ENCODE data around the gene EDC3. TPM values are rescaled to one million over a fixed set of nuclear protein-coding genes. Genes with fewer than 3 reads are reported as not detected.

Gene EDC3
- total and polyA plus RNA-seq, 9 of the 15 experiments (the other 6 are each of a cell fraction or from before 2014, with no cell fraction given): 11.7 to 63.9 (median 32.8) TPM

DNA sequence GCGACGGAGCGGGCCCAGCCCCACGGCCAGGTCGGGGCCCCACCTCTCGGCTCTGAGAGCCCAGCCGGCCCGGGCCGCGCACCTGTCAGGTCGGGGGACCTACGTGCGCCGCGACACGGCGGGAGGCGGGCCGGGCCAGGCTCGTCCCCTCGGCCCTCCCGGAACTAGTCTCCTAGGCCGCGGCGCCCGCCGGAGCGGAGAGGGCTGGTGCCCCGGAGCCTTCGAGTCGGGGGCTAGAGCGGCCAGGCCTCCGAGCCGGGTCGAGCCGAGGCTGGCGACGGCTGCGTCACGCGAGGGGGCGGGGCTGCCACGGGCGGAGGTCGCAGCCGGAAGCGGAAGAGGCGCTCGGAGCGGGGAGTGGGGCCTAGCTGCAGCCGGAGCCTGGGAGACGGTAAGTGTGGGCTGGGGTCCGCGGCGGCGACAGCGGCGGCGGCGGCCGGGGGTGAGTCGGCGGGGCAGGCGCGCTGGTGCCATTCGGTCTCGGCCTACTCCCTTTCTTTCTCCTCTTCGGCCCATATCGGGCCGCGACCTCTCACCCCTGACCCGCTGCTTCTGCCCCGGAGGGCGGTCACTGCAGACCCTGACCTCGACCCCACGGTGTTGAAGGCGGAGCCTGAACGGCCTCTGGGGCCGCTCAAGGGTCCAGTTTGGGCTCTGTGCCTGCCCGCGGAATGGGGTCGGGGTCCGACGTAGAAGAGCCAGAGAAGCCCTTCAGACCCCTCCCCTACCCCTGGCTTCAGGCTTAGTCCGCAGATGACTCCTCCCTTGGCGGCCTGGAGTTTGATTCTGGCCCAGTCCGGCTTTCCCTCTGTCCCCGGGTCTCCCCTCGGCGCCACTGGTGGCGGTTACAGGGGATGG lies 80.1 kb downstream of the EDC3 start, which contains the start of gene CLK3 (continued):
- TF ChIP-seq JUND (IDR thresholded peaks at IDR 0.05; ENCODE audit: borderline replicate concordance, low read depth, low read length): peak; percentile 79
- TF ChIP-seq JUND (tag; IDR thresholded peaks at IDR 0.05; ENCODE audit: borderline replicate concordance, low read depth, low read length): no peak; the same call in 2 of the 3 replicates
- TF ChIP-seq TEAD2 (tag; IDR thresholded peaks at IDR 0.05): no peak
- no peak for TF ChIP-seq HIVEP1 (CRISPR knock-in tag; IDR thresholded peaks at IDR 0.05)
- TF ChIP-seq RBM22 (IDR thresholded peaks at IDR 0.05; ENCODE audit: low read depth, low read length, poor library complexity, severe bottlenecking): peak; percentile 58
- TF ChIP-seq, protein P1, sequence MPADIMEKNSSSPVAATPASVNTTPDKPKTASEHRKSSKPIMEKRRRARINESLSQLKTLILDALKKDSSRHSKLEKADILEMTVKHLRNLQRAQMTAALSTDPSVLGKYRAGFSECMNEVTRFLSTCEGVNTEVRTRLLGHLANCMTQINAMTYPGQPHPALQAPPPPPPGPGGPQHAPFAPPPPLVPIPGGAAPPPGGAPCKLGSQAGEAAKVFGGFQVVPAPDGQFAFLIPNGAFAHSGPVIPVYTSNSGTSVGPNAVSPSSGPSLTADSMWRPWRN (IDR thresholded peaks at IDR 0.05; ENCODE audit: low read depth): no peak
- no peak for TF ChIP-seq GATA2 (CRISPR knock-in tag; IDR thresholded peaks at IDR 0.05)
- TF ChIP-seq DMBX1 (CRISPR knock-in tag; IDR thresholded peaks at IDR 0.05; ENCODE audit: borderline replicate concordance): no peak
- TF ChIP-seq, protein P2, sequence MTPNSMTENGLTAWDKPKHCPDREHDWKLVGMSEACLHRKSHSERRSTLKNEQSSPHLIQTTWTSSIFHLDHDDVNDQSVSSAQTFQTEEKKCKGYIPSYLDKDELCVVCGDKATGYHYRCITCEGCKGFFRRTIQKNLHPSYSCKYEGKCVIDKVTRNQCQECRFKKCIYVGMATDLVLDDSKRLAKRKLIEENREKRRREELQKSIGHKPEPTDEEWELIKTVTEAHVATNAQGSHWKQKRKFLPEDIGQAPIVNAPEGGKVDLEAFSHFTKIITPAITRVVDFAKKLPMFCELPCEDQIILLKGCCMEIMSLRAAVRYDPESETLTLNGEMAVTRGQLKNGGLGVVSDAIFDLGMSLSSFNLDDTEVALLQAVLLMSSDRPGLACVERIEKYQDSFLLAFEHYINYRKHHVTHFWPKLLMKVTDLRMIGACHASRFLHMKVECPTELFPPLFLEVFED (CRISPR knock-in tag; conservative IDR thresholded peaks at IDR 0.05): no peak
- no peak for TF ChIP-seq ZFP36 (IDR thresholded peaks at IDR 0.05; ENCODE audit: low read depth, low read length, partially characterized antibody)
- no peak for TF ChIP-seq ZNF76 (CRISPR knock-in tag; IDR thresholded peaks at IDR 0.05; ENCODE audit: borderline replicate concordance)
- peak in 1 of 2 experiments; percentile 17; a peak in 2 of 4 replicates for TF ChIP-seq SIN3A (IDR thresholded peaks at IDR 0.05; ENCODE audit: borderline replicate concordance in 2 of 2, control insufficient read depth in 1 of 2, low read depth in 2 of 2, low read length in 2 of 2)
- no peak for TF ChIP-seq ZNF165 (CRISPR knock-in tag; IDR thresholded peaks at IDR 0.05; ENCODE audit: borderline replicate concordance)
- TF ChIP-seq DDX20 (tag; IDR thresholded peaks at IDR 0.05; ENCODE audit: low read depth): no peak
- TF ChIP-seq ZBED1 (IDR thresholded peaks at IDR 0.05): peak; percentile 56; the same call in 1 of the 2 replicates
- peak; percentile 30; the same call in 1 of the 2 replicates for TF ChIP-seq GTF2F1 (IDR thresholded peaks at IDR 0.05; ENCODE audit: low read depth, low read length)
- TF ChIP-seq ZZZ3 (IDR thresholded peaks at IDR 0.05): no peak
- TF ChIP-seq KDM2B (CRISPR knock-in tag; IDR thresholded peaks at IDR 0.05): peak; percentile 67; the same call in 1 of the 2 replicates
- no peak; the same call in 1 of the 2 replicates for TF ChIP-seq CBX1 (IDR thresholded peaks at IDR 0.05; ENCODE audit: low read depth)
- no peak for TF ChIP-seq TEAD4 (IDR thresholded peaks at IDR 0.05; ENCODE audit: low read length)
- TF ChIP-seq TEAD4 (CRISPR knock-in tag; IDR thresholded peaks at IDR 0.05; ENCODE audit: borderline replicate concordance): no peak
- TF ChIP-seq ELF1 (tag; IDR thresholded peaks at IDR 0.05): peak; percentile 98
- TF ChIP-seq BRF1 (IDR thresholded peaks at IDR 0.05; ENCODE audit: borderline replicate concordance, extremely low read depth, insufficient read length): no peak
- TF ChIP-seq TAL1 (IDR thresholded peaks at IDR 0.05): no peak
- TF ChIP-seq MCM5 (IDR thresholded peaks at IDR 0.05; ENCODE audit: low read depth): no peak
- TF ChIP-seq CBX8 (IDR thresholded peaks at IDR 0.05; ENCODE audit: borderline replicate concordance, extremely low read depth, low read depth, low read length, poor library complexity, severe bottlenecking): no peak

Data from K562 (cell line).